Hematopoietic multipotent progenitor cell treated with erythropoietin and hydrocortisone succinate and interleukin-3 and kit ligand, for 8 days (in vitro differentiated cells): ENCODE measurements around the gene NHERF1.

Experiments used
- DNase-seq: peaks from one replicate; pipeline ENCODE4 v3.0.0-alpha.2; 2015

The NHERF1 gene

DNA sequence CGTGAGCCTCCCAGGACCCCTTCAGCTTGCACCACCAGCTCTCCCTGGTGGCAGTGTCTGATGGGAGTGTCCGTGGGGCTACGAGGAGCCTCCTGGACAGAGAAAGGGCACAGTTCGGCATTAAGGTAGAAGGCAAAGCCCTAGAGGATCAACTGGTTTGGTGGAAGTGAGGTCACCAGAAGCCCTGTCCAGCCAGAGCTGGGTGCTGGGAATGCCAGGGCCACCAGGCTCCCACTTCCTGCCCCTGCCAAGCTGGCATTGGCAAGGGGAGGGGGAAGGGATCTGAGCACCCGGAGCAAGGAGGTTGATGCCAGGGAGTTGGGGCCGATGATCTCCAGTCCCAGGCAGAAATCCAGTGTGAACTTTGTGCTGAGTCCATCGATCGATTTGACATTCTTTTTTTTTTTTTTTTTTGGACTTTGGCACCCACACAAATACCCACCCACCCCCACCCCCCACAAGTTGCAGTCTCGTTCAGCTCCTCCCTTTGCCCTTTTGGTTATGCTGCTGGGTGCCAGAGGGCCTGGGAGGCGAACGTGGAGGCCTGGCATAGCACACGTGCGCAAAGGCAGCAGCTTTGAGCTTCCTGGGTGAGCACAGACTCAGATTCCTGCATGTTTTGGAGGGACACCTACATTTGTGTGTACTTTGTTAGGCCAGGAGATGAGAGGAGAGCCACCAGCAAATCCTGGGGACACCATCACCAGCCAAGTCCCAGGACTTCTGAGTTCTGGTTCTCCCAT is 2.1 kb downstream of the NHERF1 start:
- no peak for DNase-seq

DNA sequence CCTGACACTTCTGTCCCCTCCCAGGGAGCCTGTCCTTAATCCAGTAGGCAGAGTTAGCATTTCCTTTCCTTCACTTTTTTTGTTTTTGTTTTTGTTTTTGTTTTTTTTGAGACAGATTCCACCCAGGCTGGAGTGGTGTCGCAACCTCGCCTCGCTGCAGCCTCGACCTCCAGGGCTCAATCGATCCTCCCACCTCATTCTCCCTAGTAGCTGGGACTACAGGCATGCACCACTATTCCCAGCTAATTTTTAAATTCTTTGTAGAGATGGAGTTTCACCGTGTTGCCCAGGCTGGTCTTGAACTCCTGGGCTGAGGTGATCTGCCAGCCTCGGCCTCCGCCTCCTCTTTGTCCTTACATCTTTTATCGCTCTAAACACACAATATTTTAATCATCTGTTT is 4.0 kb downstream of the NHERF1 start:
- DNase-seq, result no peak

DNA sequence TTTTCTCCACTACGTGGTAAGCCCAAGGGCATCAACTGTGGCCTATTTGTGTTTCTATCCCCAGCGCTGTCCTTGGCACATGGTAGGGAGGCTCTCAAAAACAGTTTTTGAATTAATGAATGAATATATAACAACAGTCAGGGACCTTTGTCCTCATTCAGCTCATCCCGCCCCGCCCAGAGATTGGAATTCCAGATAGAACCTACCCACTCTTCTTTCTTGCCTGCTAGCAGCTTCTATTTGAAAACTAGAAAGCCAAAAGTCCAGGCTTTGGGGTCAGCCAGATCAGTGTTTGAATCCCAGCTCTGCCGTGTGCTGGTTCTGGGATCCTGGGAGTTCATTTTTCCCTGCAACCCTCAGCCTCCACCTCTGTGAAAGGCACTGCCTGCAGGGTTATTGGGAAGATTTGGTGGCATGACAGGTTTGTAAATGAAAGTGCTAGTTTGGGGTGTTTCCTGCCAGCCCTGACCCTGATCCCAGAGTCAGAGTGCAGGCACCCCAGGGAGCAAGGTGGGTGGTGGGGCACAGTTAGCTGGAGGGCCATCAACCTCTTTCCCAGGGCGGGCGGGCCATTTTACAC is 4.5 kb downstream of the NHERF1 start:
- no peak for DNase-seq

DNA sequence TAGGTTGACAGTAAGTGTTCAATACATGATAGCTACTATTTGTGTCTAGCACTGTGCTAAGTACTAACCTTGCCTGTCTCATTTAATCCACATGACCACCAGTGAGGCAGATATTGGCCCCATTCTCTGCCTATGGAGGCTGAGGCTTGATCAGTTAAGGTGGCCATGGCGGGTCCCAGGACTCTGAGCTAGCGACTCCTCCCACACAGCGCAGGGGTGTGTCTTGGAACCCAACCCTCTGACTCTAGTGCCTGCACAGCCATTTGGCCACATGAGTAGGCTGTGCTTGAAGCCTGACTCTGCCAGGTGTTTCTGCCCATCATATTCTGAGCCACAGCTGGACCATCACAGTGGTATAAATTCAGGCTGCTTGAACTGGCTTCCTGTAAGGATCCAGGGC is 6.4 kb downstream of the NHERF1 start:
- DNase-seq, result peak; percentile 80

DNA sequence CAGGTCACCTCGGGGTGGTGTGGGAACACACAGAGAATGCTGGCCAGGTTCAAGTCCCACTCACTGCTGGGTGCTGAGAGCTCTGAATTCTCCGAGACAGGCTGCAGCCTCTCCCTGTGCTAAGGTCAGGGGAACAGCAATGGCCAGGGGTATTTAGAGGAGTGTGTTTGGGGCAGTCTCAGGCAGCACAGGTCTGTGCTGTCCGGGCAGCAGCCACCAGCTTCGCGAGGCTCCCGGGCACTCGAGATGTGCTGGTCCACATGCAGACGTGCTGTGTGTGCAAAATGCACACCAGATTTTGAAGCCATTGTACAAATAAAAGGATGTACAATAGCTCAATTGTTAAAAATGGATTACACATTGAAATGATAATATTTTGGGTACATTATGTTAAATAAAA is 7.1 kb downstream of the NHERF1 start:
- DNase-seq, result no peak

DNA sequence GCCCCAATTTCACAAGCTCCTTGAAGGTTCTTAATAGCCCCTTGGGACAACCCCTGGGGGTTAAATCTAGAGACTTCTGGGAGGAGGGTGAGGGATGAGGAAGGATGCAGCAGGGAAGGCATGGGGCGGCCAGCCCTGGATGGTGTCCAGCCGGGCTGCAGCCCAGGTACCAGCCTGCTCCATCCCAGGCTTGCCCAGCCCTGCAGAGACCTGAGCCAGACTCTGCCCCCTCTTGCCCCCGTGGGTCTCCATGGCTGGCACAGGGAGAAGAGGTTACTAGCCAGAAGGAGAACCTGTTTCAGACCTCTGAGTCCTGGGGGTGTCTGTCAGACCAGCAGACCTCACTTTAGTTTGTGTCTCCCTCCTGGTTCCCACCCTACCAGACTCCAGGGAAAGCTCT is 8.5 kb downstream of the NHERF1 start:
- DNase-seq, result no peak

DNA sequence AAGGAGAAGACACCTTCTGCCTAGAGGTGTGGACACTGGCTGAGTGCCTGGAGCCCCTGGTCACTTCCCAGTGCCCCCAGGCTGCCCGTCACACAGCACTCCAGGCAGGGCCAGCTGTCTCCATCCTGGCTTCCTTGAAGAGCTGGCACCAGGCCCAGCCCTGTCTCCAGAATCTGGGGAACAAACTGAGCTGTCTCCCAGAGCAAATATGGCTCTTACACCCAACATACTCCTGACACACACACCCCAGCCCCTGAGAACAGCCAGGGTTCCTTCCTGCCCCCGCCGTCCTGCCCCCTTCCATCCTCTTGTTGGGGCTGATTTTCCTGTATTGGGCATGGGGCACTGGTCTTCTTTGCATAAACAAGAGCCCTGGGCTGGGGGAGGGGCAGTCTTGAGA is 9.1 kb downstream of the NHERF1 start:
- no peak for DNase-seq

DNA sequence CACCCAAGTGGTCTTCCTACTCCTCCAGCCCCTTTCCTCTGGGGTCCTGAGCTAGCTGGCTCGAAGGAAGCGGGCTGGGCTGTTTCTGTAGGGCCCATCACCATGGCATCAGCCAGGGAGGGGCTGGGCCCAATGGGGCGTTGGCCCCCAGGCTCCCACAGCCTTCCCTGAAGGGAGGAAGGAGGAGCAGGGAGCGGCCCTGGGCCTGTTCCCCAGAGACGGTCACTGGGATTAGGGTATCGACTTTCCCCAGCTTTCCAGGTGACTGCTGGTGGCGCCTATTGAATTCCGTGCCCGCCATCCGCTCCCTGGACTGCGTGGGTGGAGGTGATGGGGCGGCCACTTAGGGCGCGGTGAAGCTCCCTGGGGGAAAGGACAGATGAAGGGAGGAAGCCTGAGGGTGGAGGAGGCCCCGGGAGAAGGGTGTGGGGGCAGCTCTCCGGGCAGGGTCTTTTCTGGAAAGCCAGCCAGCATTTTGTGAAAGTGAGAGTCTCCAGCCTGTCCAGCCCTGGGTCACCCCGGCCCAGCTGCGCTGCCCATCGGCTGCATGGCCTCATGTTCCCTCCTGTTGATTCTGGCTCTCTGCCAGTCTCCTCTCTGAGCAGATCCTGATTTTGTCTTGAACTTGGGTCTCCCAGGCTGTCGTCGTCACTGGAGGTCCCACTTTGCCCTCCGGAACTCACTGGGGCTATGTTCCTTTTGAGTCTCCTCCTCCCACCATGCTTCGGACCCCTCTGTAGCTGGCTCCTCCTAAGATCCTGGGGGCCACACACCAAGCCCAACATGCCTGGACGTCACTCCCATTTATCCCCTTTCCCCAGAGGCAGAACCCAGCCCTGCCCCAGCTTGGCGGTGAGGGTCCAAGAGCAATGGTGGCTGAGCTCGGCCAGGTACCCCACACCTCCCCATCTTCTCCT is 9.8 kb downstream of the NHERF1 start:
- no peak for DNase-seq

DNA sequence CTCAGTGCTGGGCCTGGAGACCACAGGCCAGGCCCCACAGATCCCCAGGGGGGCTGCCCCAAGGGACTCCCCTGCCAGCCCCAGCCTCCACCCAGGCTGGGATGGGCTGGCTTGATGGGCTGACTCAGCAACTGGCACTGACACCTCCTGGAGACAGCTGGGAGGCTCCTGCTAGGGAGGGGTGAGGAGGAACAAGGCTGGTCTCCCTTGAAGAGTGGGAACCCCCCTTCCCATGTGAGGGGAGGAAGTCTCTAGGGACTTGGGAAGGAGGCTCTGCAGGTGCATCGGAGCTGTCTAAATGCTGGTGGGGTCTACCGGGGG is 10.4 kb downstream of the NHERF1 start:
- DNase-seq, result peak; percentile 67

DNA sequence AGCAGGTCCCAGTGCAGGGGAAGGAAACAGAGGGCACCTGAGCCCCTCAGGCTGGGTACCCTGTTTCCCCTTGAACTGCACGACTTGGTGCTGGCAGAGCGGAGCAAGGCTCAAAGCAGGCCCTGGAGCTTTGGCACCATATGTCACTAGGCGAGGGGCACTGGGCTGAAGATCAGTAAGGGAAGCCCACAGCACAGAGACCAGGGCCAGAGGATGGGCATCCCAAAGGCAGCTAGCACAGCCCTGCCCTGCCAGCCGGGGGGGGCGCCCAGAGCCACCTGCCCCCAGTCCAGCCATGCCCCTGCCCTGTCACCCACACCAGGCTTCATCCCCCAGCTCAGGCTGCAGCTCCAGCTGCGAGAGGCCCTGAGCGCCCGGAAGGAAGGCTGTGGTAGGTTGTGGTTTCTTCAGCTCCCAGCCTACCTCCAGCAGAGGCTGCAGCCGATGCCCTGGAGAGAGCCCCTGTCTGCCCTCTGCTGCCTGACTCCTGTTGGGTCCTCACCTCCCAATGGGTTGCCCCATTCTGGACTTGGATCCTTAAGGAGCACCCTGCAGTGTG is 10.9 kb downstream of the NHERF1 start:
- peak; percentile 45 for DNase-seq

DNA sequence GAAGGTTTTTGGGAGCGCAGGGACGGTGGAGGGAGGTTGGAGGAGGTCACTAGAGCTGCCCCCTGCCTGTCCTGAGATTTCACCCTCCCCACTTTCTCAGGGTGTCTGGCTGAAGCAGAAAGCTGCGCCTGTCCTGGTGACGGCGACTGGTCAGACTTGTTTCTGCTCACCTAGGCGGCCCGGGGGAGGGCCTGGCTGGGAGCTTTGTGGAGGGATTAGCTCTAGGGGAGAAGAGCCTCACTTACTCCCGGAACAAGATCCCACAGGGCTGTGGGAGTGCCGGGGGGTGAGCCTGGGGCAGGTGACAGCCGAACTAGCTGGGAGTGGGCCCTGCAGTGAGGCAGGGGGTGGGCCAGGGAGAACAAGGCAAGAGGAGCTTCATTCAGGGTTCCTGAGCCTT is 11.5 kb downstream of the NHERF1 start:
- DNase-seq, result no peak

DNA sequence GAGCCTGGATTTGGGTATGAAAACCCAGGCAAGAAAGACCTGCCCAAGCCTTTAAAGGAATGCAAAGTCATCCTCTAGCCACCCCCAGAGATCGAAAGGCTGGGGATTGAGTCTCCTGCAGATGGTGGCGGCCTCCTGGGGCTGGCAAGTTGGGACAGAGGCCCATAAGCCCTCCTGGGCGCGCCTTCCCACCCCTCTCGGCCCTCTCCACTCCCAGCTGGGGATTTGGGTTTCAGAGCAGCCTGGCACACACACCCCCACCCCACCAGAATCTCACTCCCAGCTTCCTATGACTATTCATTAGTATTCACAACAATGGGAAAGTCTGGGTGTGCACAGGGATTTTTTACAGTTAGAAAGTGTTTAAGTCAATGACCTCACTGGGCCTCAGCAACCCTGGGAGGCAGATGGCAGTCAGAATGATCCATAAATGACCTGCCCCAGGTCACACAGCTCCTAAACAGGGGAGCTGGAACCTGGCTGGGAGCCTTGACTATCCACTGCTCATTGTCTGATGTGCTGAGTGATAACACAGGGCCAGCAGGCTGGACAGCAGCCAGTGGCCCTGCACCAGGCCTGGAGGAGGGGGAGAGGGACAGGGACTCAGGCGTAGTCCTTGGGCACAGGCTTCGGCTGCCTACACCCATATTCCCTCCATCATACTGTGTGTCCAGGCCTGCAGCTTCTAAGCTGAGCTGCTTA is 12.1 kb downstream of the NHERF1 start:
- DNase-seq, result no peak

DNA sequence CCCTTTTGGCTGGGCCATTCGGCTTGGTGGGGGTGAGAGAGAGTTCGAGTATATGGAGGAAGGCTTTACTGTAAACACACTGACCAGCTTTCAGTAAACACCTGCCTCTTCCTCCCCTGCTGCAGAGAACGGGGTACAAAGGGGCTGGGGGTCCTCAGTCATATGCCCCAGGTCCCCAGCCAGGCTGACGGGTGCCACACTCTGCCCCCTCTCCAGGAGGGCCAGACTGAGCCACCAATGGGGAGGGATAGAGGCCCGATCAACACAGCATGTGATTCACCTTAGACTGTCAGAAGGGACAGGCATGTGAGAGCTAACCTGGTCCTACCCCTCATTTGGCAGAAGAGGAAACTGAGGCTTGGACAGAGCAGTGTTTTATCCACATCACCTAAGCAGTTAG is 13.0 kb downstream of the NHERF1 start:
- no peak for DNase-seq

DNA sequence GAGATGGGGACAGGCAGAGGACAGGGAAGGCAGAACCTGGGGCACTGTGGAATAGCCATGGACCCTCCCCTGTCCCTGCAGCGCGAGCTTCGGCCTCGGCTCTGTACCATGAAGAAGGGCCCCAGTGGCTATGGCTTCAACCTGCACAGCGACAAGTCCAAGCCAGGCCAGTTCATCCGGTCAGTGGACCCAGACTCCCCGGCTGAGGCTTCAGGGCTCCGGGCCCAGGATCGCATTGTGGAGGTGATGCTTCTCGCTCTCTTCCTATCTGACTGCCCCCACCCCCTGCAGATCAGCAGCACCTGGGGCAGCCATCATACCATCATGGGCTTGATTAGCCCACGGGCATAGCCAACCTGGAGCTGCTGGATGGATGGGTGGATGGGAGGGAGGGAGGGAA is 13.5 kb downstream of the NHERF1 start:
- DNase-seq, result no peak

DNA sequence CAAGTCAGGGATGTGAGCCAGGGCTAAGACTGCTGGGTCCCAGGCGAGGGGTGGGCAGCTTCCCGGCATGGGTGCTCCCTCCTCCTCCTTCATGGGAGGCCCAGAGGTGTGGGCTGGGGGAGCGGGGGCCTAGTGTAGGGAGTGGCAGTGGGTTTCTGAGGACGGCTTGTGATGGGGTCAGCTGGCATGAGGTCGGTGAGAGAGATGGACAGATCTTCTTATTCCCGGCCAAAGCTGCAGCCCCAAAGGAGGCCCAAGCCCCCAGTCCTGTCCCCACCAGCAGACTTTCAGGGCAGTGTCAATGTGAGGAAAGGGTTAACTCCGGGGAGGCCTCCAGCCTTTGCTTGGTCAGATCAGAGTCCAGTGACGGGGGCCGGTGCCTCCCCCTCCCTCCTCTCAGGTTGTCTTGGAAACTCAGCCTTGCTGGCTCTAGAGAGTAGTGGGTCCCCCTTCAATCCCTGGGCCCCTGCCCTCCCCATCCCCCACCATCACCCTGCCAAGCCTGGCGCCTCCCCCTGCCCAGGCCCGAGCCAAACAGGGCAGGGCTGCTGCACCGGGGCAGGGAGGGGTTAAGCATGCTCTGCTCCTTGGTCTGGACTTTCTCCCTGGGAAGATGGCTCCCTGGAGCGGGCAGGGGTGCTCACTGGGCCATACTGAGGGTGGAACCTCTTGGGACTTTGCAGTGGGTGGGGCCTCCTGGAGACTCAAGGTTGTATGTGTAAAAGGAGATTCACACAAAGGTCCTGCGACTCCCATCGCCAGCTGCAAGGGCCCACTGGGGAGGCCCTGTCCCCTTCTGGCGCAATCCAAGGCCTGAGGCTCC is 15.3 kb downstream of the NHERF1 start:
- DNase-seq, result no peak

DNA sequence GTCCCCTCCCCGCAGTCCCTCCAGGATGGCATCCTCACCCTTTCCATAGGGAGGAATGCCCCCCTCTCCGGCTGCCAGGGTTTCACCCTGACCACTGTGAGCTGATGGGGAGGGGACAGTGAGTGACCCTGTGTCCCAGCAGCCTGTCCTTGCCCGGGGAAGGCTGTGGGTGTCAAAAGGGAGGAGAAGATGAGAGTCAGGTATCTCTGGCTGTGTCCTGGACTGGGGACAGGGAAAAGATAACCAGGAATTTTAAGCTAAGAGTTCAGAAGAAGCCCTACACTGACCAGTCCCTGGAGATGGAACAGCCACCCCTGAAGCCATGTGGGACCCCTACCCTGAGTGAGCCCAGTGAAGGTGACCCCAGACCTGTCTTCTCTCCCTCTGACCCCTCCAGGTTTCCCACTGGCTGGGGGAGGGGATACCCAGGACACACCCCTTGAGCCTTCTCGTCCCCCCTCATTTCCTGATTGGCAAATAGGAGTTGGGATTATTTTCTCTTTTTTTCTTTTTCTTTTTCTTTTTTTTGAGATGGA is 16.4 kb downstream of the NHERF1 start:
- DNase-seq, result no peak

DNA sequence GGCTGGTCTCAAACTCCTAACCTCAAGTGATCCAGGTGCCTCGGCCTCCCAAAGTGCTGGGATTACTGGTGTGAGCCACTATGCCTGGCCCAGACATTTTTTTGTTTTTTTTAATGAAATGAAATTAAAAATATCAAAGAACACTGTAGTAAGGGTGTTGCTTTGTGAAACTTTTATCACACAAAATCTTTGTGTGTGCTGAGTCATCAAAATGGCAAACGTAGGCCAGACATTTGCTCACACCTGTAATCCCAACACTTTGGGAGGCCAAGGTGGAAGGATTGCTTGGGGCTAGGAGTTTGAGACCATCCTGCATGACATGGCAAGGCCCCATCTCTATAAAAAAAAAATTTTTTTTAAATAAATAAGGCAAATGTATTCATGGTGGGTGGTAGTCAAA is 18.0 kb downstream of the NHERF1 start:
- DNase-seq, result no peak

DNA sequence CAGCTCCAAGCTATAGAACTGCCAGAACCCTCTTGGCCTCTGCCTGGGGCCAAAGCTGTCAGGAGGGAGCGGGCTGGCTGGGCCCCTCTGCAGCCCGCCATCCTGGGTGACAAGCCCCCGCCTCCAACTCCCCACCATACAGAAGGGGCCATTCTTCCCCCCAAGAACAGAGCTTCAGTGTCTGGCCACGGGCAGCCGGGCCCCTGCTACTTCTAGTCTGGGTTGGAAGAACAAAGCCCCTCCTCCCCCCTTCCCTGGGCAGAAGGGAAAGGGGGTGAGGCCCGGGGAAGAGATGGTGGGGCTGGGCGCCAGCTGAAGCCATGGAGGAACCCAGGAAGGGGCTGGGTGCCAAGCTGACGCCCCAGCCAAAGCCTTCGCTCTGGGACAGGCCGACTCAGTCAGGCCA is 18.7 kb downstream of the NHERF1 start:
- no peak for DNase-seq

DNA sequence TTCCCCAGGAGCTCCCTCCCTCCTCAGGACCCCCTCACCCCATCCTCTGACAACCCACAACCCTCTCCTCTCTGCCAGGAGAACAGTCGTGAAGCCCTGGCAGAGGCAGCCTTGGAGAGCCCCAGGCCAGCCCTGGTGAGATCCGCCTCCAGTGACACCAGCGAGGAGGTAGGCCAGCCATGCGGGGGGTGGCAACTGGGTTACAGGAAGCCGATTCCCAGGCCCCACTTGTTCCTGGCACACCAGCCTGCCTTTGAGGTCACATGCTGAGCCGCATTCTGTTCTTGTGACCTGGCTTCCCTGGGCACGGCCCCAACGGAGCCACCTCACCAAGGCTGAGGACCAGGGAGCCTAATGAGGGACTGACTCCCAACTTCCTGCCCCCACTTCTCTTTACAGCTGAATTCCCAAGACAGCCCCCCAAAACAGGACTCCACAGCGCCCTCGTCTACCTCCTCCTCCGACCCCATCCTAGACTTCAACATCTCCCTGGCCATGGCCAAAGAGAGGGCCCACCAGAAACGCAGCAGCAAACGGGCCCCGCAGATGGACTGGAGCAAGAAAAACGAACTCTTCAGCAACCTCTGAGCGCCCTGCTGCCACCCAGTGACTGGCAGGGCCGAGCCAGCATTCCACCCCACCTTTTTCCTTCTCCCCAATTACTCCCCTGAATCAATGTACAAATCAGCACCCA is 19.8 kb downstream of the NHERF1 start:
- no peak for DNase-seq

DNA sequence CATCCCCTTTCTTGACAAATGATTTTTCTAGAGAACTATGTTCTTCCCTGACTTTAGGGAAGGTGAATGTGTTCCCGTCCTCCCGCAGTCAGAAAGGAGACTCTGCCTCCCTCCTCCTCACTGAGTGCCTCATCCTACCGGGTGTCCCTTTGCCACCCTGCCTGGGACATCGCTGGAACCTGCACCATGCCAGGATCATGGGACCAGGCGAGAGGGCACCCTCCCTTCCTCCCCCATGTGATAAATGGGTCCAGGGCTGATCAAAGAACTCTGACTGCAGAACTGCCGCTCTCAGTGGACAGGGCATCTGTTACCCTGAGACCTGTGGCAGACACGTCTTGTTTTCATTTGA is 20.3 kb downstream of the NHERF1 start:
- DNase-seq, result no peak

DNA sequence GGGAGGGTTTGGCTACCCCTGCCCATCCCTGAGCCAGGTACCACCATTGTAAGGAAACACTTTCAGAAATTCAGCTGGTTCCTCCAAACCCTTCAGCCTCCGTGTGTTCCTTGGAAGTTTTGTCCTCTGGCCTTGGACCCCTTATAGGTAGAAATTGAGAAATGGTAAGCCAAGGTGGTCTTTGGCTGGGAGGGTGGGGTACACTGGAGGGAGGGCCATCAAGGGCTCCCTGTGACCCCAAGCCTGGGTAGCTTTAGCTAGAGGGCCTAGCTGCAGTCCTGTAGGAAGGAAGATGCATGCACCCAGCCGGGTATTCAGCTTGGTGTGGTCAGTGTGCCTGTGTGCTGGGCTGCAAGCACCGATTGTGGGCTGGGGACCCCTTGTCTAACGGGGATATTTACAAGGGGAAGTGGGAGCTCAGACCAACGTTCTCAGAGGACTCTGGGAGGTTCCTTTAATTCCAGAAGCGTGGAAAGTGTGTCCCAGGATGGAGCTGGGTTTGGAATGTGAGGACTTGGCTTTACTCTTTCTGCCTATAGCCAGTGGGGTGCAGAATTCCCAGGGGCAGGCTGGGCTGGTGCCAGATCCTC is 20.9 kb downstream of the NHERF1 start:
- DNase-seq, result no peak
